HEK293 (cell line): ENCODE data around the gene AMBRA1.
A peak's percentile ranks its signal among the peaks of the same experiment; 100 is the strongest.

ENCODE experiments used
- CTCF ChIA-PET: fragments of 350-600 bp; formaldehyde crosslinking; extraction: SDS; loops from one replicate; lab custom pipeline; 2021; ENCODE audit warnings: antibody characterized with exemption; lab: Yijun Ruan, JAX
- POLR2A ChIA-PET: fragments of 300-600 bp; formaldehyde crosslinking; extraction: SDS; loops from one replicate; lab custom pipeline; 2020; ENCODE audit warnings: antibody characterized with exemption, inconsistent platforms; lab: Yijun Ruan, JAX
- H3K27ac ChIP-seq: fragments of 200-500 bp; sonication (Bioruptor generic); 2 replicates; pipeline ENCODE4 v1.5.1; 2014; ENCODE audit warnings: low read depth, low read length, control low read depth, inconsistent platforms; ENCODE audit errors: extremely low read depth
- H3K36me3 ChIP-seq, 2 experiments: fragments of 200-500 bp in 1 of 2; sonication (Bioruptor generic) in 1 of 2; 1 replicate in 1 of 2; 2 replicates in 1 of 2; pipeline ENCODE4 v1.5.1; 2014 to 2017; ENCODE audit warnings: inconsistent platforms in 2 of 2, low read length in 2 of 2; ENCODE audit not compliant: control insufficient read depth in 2 of 2, insufficient read depth in 1 of 2
- H3K4me1 ChIP-seq: fragments of 200-500 bp; sonication (Bioruptor generic); 2 replicates; pipeline ENCODE4 v1.5.1; 2014; ENCODE audit warnings: mild to moderate bottlenecking, low read length, inconsistent platforms; ENCODE audit not compliant: control insufficient read depth, insufficient read depth
- H3K4me3 ChIP-seq: 2 replicates; pipeline ENCODE4 v1.5.1; 2011; ENCODE audit warnings: low read depth, mild to moderate bottlenecking, control low read depth, low read length, moderate library complexity
- H3K9me3 ChIP-seq: fragments of 200-500 bp; sonication (Bioruptor generic); 2 replicates; pipeline ENCODE4 v1.5.1; 2014; ENCODE audit warnings: low read depth, low read length, inconsistent platforms; ENCODE audit not compliant: control insufficient read depth, insufficient read depth
- REPIN1 ChIP-seq: fragments of 450-650 bp; formaldehyde crosslinking; IDR thresholded peaks from 2 replicates; pipeline ENCODE4 v1.5.1; 2017; ENCODE audit warnings: missing biosample characterization, missing genetic modification characterization, low read depth
- SCRT1 ChIP-seq: fragments of 450-650 bp; formaldehyde crosslinking; IDR thresholded peaks from 2 replicates; pipeline ENCODE4 v1.5.1; 2016; ENCODE audit warnings: missing biosample characterization, missing genetic modification characterization, borderline replicate concordance
- SCRT2 ChIP-seq: fragments of 450-650 bp; formaldehyde crosslinking; IDR thresholded peaks from 2 replicates; pipeline ENCODE4 v1.5.1; 2016; ENCODE audit warnings: missing biosample characterization, missing genetic modification characterization
- TCF7L2 ChIP-seq: IDR thresholded peaks from 2 replicates; pipeline ENCODE4 v1.6.1; 2011; ENCODE audit warnings: low read depth, mild to moderate bottlenecking, inconsistent platforms, low read length, moderate library complexity, borderline replicate concordance
- ZNF184 ChIP-seq: fragments of 450-650 bp; IDR thresholded peaks from 2 replicates; pipeline ENCODE4 v1.5.1; 2018; ENCODE audit warnings: missing biosample characterization, mild to moderate bottlenecking, missing genetic modification characterization
- ZNF221 ChIP-seq: fragments of 450-650 bp; formaldehyde crosslinking; IDR thresholded peaks from 2 replicates; pipeline ENCODE4 v1.5.1; 2017; ENCODE audit warnings: missing biosample characterization, missing genetic modification characterization, borderline replicate concordance
- ZNF24 ChIP-seq: fragments of 450-650 bp; formaldehyde crosslinking; IDR thresholded peaks from 2 replicates; pipeline ENCODE4 v1.5.1; 2016; ENCODE audit warnings: missing biosample characterization, missing genetic modification characterization
- ZNF266 ChIP-seq: fragments of 450-650 bp; formaldehyde crosslinking; IDR thresholded peaks from 2 replicates; pipeline ENCODE4 v1.5.1; 2016; ENCODE audit warnings: missing biosample characterization, missing genetic modification characterization, low read depth
- ZNF341 ChIP-seq: fragments of 450-650 bp; formaldehyde crosslinking; IDR thresholded peaks from 2 replicates; pipeline ENCODE4; 2016; ENCODE audit warnings: low read depth, missing biosample characterization, missing genetic modification characterization
- ZNF37A ChIP-seq: fragments of 450-650 bp; IDR thresholded peaks from 2 replicates; pipeline ENCODE4 v1.5.1; 2018; ENCODE audit warnings: missing biosample characterization, missing genetic modification characterization
- ZNF404 ChIP-seq: fragments of 450-650 bp; formaldehyde crosslinking; IDR thresholded peaks from 2 replicates; pipeline ENCODE4 v1.5.1; 2017; ENCODE audit warnings: missing biosample characterization, missing genetic modification characterization
- ZNF561 ChIP-seq: fragments of 450-650 bp; IDR thresholded peaks from 2 replicates; pipeline ENCODE4 v1.5.1; 2018; ENCODE audit warnings: missing biosample characterization, missing genetic modification characterization, borderline replicate concordance
- ZNF626 ChIP-seq: fragments of 450-650 bp; sonication (Bioruptor Pico); formaldehyde crosslinking; IDR thresholded peaks from 2 replicates; pipeline ENCODE4 v1.5.1; 2018; ENCODE audit warnings: missing biosample characterization, missing genetic modification characterization, inconsistent platforms
- ZNF629 ChIP-seq: fragments of 450-650 bp; formaldehyde crosslinking; IDR thresholded peaks from 2 replicates; pipeline ENCODE4 v1.5.1; 2017; ENCODE audit warnings: missing biosample characterization, missing genetic modification characterization
- ZNF677 ChIP-seq: fragments of 450-650 bp; IDR thresholded peaks from 2 replicates; pipeline ENCODE4 v1.5.0; 2018; ENCODE audit warnings: missing biosample characterization, mild to moderate bottlenecking, missing genetic modification characterization, moderate library complexity
- ZNF701 ChIP-seq: fragments of 450-650 bp; formaldehyde crosslinking; IDR thresholded peaks from 2 replicates; pipeline ENCODE4 v1.5.1; 2016; ENCODE audit warnings: missing biosample characterization, missing genetic modification characterization
- ZSCAN16 ChIP-seq: fragments of 450-650 bp; formaldehyde crosslinking; IDR thresholded peaks from 2 replicates; pipeline ENCODE4 v1.5.1; 2016; ENCODE audit warnings: missing biosample characterization, missing genetic modification characterization
- TF ChIP-seq, protein P1 (sequence below): fragments of 450-650 bp; formaldehyde crosslinking; IDR thresholded peaks from 2 replicates; pipeline ENCODE4 v1.5.1; 2017; ENCODE audit warnings: missing biosample characterization, missing genetic modification characterization
- TF ChIP-seq, protein P2 (sequence below): fragments of 450-650 bp; formaldehyde crosslinking; IDR thresholded peaks from 2 replicates; pipeline ENCODE4; 2016; ENCODE audit warnings: missing biosample characterization, missing genetic modification characterization
- TF ChIP-seq, protein P3 (sequence below): fragments of 450-650 bp; formaldehyde crosslinking; IDR thresholded peaks from 2 replicates; pipeline ENCODE4 v1.5.1; 2016; ENCODE audit warnings: missing biosample characterization, missing genetic modification characterization

The AMBRA1 gene

DNA sequence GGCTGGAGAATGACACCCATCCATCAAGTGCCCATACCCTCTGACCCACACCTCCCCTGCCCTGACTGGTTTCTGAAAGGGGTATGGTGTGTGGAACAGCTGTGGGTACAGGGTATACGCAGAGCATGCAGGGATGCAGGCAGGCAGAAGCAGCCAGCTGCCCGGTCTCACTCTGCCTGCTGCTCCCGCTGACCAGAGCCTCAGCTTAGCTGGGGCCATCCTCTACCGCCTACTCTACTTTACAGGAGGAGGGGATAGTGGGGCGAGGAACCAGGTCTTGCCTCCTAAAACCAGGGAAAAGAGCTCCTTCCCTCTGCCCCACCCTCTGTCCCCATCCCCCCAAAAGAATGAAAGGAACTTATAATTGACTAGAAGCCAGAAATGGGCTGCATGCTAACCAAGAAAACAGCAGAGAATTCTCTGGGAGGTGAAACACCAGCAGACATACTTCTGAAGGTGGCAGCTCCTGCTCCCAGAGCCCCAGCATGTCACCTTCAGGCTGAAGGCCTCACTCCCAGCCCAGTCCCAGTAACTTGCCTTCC is 189.3 kb downstream of the AMBRA1 start:
- Histone ChIP-seq H3K27ac (no peak overlapping the region), H3K4me1 (no peaks in the 10 kb centered on the region), H3K9me3 (no peaks in the 10 kb centered on the region), H3K4me3 (no peak overlapping the region), H3K36me3 (peaks cover 0 to 61% of the 10 kb centered on the region in 2 experiments; a peak in 2 of 3 replicates)
- POLR2A ChIA-PET, result interaction anchor here (1.2 kb wide), 1 partner anchor 9 kb away, joined by 3 read pairs; no protein-coding TSS in a partner anchor
- TF ChIP-seq TCF7L2, result no peak
- no peak for TF ChIP-seq ZNF629 (tag by site-specific recombination)
- TF ChIP-seq, protein P1, sequence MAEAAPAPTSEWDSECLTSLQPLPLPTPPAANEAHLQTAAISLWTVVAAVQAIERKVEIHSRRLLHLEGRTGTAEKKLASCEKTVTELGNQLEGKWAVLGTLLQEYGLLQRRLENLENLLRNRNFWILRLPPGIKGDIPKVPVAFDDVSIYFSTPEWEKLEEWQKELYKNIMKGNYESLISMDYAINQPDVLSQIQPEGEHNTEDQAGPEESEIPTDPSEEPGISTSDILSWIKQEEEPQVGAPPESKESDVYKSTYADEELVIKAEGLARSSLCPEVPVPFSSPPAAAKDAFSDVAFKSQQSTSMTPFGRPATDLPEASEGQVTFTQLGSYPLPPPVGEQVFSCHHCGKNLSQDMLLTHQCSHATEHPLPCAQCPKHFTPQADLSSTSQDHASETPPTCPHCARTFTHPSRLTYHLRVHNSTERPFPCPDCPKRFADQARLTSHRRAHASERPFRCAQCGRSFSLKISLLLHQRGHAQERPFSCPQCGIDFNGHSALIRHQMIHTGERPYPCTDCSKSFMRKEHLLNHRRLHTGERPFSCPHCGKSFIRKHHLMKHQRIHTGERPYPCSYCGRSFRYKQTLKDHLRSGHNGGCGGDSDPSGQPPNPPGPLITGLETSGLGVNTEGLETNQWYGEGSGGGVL, result no peak
- TF ChIP-seq ZNF341, result no peak
- TF ChIP-seq ZNF266 (tag by site-specific recombination), result no peak
- TF ChIP-seq ZNF24, result no peak
- TF ChIP-seq, protein P2, sequence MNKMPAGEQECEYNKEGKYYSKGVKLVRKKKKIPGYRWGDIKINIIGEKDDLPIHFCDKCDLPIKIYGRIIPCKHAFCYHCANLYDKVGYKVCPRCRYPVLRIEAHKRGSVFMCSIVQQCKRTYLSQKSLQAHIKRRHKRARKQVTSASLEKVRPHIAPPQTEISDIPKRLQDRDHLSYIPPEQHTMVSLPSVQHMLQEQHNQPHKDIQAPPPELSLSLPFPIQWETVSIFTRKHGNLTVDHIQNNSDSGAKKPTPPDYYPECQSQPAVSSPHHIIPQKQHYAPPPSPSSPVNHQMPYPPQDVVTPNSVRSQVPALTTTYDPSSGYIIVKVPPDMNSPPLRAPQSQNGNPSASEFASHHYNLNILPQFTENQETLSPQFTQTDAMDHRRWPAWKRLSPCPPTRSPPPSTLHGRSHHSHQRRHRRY, result no peak
- no peak for TF ChIP-seq ZNF561 (tag by site-specific recombination)
- no peak for TF ChIP-seq ZNF626 (tag by site-specific recombination)
- TF ChIP-seq ZSCAN16, result no peak
- no peak for TF ChIP-seq ZNF221 (tag by site-specific recombination)
- TF ChIP-seq REPIN1, result no peak
- TF ChIP-seq ZNF37A (tag by site-specific recombination), result no peak
- TF ChIP-seq ZNF184 (tag by site-specific recombination), result no peak
- TF ChIP-seq ZNF701, result no peak
- TF ChIP-seq, protein P3, sequence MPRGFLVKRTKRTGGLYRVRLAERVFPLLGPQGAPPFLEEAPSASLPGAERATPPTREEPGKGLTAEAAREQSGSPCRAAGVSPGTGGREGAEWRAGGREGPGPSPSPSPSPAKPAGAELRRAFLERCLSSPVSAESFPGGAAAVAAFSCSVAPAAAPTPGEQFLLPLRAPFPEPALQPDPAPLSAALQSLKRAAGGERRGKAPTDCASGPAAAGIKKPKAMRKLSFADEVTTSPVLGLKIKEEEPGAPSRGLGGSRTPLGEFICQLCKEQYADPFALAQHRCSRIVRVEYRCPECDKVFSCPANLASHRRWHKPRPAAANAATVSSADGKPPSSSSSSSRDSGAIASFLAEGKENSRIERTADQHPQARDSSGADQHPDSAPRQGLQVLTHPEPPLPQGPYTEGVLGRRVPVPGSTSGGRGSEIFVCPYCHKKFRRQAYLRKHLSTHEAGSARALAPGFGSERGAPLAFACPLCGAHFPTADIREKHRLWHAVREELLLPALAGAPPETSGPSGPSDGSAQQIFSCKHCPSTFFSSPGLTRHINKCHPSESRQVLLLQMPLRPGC (tag by site-specific recombination), result no peak
- no peak for TF ChIP-seq ZNF404 (tag by site-specific recombination)
- CTCF ChIA-PET, result interaction anchor here (1.8 kb wide), 1 partner anchor 12 kb away, joined by 6 read pairs; the partner anchor contains the start of gene CHRM4

DNA sequence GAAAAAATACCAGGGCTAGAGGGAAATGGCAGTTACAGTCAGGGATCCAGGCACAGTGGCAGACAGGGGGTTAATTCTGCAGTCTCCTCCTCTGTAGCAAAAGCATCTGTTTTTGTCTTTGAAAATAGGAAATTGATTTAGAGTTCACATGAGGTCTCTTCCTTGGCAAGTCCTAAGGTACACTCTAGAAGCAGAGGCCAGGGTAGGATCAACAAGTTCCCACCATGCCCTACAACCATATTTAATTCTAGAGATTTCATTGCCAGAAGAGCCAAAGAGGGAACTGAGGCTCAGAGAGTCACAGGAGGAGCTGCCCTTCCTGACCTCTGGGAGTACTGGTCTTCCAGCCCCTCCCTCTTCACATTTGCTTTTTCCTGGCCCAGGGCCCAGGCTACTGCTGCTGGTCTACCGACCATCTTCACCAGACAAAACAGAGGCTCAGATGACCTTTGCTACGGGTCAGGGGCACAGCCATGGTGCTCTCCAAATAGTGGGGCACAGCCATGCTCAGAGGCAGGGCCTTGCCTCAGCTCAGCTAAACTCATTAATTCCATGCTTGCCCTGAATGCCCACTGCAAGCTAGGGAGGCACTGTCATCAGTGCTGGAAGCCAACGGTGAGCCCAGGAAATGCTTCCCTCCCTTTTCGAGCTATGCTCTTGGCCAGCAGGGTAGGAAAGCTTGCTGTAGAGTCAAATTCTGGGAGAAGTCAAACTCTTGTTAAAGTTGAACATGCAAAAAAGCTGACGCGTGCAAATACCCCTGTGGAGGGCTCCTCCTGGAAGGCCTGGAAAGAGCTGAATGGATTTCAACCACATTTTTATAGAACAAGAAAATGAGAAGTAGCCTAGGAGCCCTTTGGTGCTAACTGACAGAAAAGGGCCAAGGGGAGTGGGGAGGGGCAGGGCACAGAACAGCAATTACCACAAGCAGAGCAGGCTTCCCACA is 190.6 kb downstream of the AMBRA1 start:
- ChIA-PET POLR2A (no interaction called here), CTCF (interaction anchor here (0.7 to 1.8 kb wide), 3 partner anchors 11 to 489 kb away, joined by 3 to 6 read pairs (median 4); partner anchors contain the start of gene CHRM4)
- no peak overlapping the region for H3K27ac ChIP-seq
- H3K4me1 ChIP-seq, result no peaks in the 10 kb centered on the region
- peaks cover 0 to 50% of the 10 kb centered on the region in 2 experiments; a peak in 2 of 3 replicates for H3K36me3 ChIP-seq
- no peaks in the 10 kb centered on the region for H3K9me3 ChIP-seq
- no peak overlapping the region for H3K4me3 ChIP-seq
- TF ChIP-seq ZNF677 (tag by site-specific recombination), result no peak
- 0 out of 2 replicates have a peak, but pooled peaks have one; percentile 14 for TF ChIP-seq SCRT2
- no peak for TF ChIP-seq SCRT1 (tag by site-specific recombination)
